ENCODE results near the gene FAM185A. TPM values are rescaled to one million over a fixed set of nuclear protein-coding genes. Genes with fewer than 3 reads are reported as not detected.
"Not testable (repeated sequence)": the region's sequence is repeated elsewhere in the genome, so short reads cannot be mapped to it uniquely, and the experiment has no call there.

The FAM185A gene
- total RNA-seq, 2 donors from 2014 or later = 7.0 to 8.3 TPM

GRCh38 chr7:102745494-102746288 lies 3.1 kb upstream of the FAM185A start:
- Mint-ChIP-seq H3K27me3 (ENCODE audit: low read depth) (peaks cover 12% of the 10 kb centered on the region), H3K4me1 (ENCODE audit: low read depth) (peaks cover 16% of the 10 kb centered on the region)
- H3K27ac Mint-ChIP-seq; DNase-seq; H3K36me3 Mint-ChIP-seq (ENCODE audit: insufficient read depth in 2 of 2); H3K4me3 Mint-ChIP-seq; H3K9me3 Mint-ChIP-seq; ATAC-seq (replicated peaks in 1 of 2): not testable (repeated sequence)

GRCh38 chr7:102749445-102749786 lies 617 bp downstream of the FAM185A start:
- Mint-ChIP-seq H3K4me1 (ENCODE audit: low read depth) (peaks cover 16% of the 10 kb centered on the region), H3K4me3 (peak overlapping the region; percentile 82)
- not testable (repeated sequence) for H3K27me3 Mint-ChIP-seq (ENCODE audit: low read depth); H3K9me3 Mint-ChIP-seq; H3K27ac Mint-ChIP-seq; DNase-seq; ATAC-seq (replicated peaks in 1 of 2); H3K36me3 Mint-ChIP-seq (ENCODE audit: insufficient read depth in 2 of 2)

DNA sequence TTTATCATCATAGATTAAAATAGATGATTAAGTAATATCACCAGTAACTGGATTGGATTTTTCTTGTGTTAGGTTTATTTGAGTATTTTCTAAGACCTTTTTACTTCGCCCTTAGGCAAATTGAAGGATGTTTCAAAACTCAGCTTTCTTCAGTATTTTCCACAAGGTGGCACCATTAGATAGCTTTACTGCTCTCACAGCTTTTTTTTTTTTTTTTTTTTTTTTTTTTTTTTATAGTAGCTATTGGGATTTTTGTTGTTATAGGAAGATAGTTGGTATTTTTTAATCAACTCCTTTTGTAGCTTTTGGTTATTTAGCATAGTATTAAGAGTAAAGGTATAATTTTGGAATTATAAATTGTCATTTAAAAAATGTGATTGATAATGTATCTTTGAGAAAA lies 9.4 kb downstream of the FAM185A start:
- not testable (repeated sequence) for H3K36me3 Mint-ChIP-seq (ENCODE audit: insufficient read depth in 2 of 2); DNase-seq; H3K27ac Mint-ChIP-seq; H3K27me3 Mint-ChIP-seq (ENCODE audit: low read depth); H3K4me1 Mint-ChIP-seq (ENCODE audit: low read depth); H3K4me3 Mint-ChIP-seq; H3K9me3 Mint-ChIP-seq; ATAC-seq (replicated peaks in 1 of 2)

DNA sequence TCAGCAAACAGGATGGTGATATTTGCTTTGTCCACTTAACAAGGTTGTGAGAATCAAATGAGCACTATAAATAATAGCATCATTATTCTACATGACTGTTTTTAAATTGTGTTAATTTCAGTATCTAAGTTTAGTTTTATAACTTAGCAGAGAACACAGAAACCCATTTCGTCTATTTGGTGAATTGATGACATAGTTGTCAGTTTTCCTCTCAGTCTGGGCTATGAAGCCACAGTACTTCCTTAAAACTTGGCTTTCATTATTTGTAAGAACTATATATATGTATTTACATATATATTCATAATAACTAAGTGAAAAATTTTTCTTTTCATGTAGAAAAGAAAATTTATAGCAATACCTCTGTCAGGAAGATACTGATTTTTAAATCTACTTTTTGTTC lies 11.1 kb downstream of the FAM185A start:
- not testable (repeated sequence) for H3K27me3 Mint-ChIP-seq (ENCODE audit: low read depth); H3K27ac Mint-ChIP-seq; H3K4me1 Mint-ChIP-seq (ENCODE audit: low read depth); ATAC-seq (replicated peaks in 1 of 2); H3K36me3 Mint-ChIP-seq (ENCODE audit: insufficient read depth in 2 of 2); DNase-seq; H3K9me3 Mint-ChIP-seq; H3K4me3 Mint-ChIP-seq

GRCh38 chr7:102761234-102761633 lies 12.4 kb downstream of the FAM185A start:
- H3K27me3 Mint-ChIP-seq (ENCODE audit: low read depth); H3K27ac Mint-ChIP-seq; H3K4me1 Mint-ChIP-seq (ENCODE audit: low read depth); DNase-seq; H3K36me3 Mint-ChIP-seq (ENCODE audit: insufficient read depth in 2 of 2); H3K9me3 Mint-ChIP-seq; H3K4me3 Mint-ChIP-seq; ATAC-seq (replicated peaks in 1 of 2): not testable (repeated sequence)

DNA sequence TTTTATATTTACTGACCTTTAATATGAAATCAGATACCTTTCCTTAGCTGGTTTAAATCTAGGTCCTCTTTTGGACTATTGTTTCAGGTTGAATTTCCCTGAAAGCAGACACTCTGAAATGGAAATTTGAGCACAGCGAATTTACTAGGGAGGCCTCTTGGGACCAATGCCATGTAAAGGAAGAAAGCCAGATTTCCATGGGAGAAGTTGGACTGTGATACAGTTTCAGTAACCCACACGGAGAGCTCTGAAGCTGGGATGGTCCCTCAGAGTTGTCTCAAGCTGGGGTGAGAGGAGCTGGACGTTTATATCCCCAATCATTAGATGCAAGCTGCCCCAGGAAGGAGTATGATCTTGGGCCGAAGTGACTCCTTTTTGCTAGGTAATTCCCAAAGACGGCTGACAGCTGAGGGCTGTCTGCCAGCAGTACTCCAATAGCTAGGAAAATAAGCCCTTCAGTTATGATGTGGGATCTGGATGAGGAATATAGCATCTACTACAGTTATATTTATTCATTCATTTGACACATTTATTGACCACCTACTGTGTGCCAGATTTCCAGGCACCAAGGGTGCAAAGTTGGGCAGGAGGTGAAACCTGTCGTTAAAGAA lies 14.6 kb downstream of the FAM185A start:
- not testable (repeated sequence) for H3K36me3 Mint-ChIP-seq (ENCODE audit: insufficient read depth in 2 of 2); H3K27ac Mint-ChIP-seq; DNase-seq; ATAC-seq (replicated peaks in 1 of 2); H3K27me3 Mint-ChIP-seq (ENCODE audit: low read depth); H3K9me3 Mint-ChIP-seq; H3K4me3 Mint-ChIP-seq; H3K4me1 Mint-ChIP-seq (ENCODE audit: low read depth)

DNA sequence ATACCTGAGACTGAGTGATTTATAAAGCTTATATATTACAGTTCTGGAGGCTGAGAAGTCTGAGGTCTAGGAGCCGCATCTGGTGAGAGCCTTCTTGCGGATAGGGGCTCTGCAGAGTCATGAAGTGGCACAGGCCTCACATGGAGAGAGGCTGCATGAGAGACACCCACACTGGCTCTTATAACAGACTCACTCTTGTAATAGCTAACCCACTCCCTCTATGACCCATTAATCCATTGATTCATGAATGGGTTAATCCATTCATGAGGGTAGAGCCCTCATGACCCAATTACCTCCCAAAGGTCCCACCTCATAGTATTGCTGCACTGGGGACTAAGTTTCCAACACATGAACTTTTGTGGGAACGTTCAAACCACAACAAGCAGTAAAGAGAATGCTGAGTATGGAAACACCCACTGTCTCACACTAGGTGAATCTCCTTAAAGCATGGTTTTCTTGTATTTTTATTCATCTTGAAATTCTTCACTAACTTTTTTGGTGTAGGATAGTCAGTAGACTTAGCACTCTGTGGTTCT lies 20.9 kb downstream of the FAM185A start:
- not testable (repeated sequence) for ATAC-seq (replicated peaks in 1 of 2); DNase-seq; H3K4me3 Mint-ChIP-seq; H3K36me3 Mint-ChIP-seq (ENCODE audit: insufficient read depth in 2 of 2); H3K27ac Mint-ChIP-seq; H3K9me3 Mint-ChIP-seq; H3K27me3 Mint-ChIP-seq (ENCODE audit: low read depth); H3K4me1 Mint-ChIP-seq (ENCODE audit: low read depth)

DNA sequence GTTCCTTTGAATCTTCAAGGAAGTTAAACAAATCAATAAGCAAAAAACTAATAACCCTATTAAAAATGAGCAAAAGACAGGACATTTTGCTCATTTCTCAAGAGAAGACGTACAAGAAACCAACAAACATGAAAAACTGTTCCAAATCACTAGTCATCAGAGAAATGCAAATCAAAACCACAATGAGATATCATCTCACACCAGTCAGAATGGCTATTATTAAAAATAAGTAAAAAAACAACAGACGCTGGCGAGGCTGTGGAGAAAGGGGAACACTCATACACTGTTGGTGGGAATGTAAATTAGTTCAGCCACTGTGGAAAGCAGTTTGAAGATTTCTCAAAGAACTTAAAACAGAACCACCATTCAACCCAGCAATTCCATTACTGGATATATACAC lies 21.7 kb downstream of the FAM185A start:
- not testable (repeated sequence) for H3K27ac Mint-ChIP-seq, H3K9me3 Mint-ChIP-seq

GRCh38 chr7:102776217-102776616 lies 27.4 kb downstream of the FAM185A start:
- not testable (repeated sequence) for H3K9me3 Mint-ChIP-seq; H3K27me3 Mint-ChIP-seq (ENCODE audit: low read depth); H3K4me3 Mint-ChIP-seq; H3K4me1 Mint-ChIP-seq (ENCODE audit: low read depth); H3K27ac Mint-ChIP-seq; DNase-seq; ATAC-seq (replicated peaks in 1 of 2); H3K36me3 Mint-ChIP-seq (ENCODE audit: insufficient read depth in 2 of 2)

More for the DNA sequence above, 21.7 kb downstream of the FAM185A start:
- ATAC-seq (replicated peaks in 1 of 2); H3K36me3 Mint-ChIP-seq (ENCODE audit: insufficient read depth in 2 of 2); H3K4me1 Mint-ChIP-seq (ENCODE audit: low read depth); H3K4me3 Mint-ChIP-seq; DNase-seq; H3K27me3 Mint-ChIP-seq (ENCODE audit: low read depth): not testable (repeated sequence)

GRCh38 chr7:102778663-102779062 lies 29.9 kb downstream of the FAM185A start:
- H3K9me3 Mint-ChIP-seq; H3K4me1 Mint-ChIP-seq (ENCODE audit: low read depth); H3K27me3 Mint-ChIP-seq (ENCODE audit: low read depth); ATAC-seq (replicated peaks in 1 of 2); H3K27ac Mint-ChIP-seq; DNase-seq; H3K4me3 Mint-ChIP-seq: not testable (repeated sequence)
- peaks cover 2 to 11% of the 10 kb centered on the region in 2 donors for H3K36me3 Mint-ChIP-seq (ENCODE audit: insufficient read depth in 2 of 2)

DNA sequence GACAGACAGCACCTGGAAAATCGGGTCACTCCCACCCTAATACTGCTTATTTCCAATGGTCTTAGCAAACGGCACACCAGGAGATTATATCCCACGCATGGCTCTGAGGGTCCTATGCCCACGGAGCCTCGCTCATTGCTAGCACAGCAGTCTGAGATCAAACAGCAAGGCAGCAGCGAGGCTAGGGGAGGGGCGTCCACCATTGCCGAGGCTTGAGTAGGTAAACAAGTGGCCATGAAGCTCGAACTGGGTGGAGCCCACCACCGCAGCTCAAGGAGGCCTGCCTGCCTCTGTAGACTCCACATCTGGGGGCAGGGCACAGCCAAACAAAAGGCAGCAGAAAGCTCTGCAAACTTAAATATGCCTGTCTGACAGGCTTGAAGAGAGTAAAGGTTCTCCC lies 32.1 kb downstream of the FAM185A start:
- H3K9me3 Mint-ChIP-seq; H3K27me3 Mint-ChIP-seq (ENCODE audit: low read depth); H3K27ac Mint-ChIP-seq; H3K4me1 Mint-ChIP-seq (ENCODE audit: low read depth); H3K4me3 Mint-ChIP-seq; DNase-seq; ATAC-seq (replicated peaks in 1 of 2): not testable (repeated sequence)
- peaks cover 2 to 11% of the 10 kb centered on the region in 2 donors for H3K36me3 Mint-ChIP-seq (ENCODE audit: insufficient read depth in 2 of 2)

GRCh38 chr7:102788770-102789169 lies 40.0 kb downstream of the FAM185A start:
- ATAC-seq (replicated peaks in 1 of 2); H3K9me3 Mint-ChIP-seq; DNase-seq; H3K27me3 Mint-ChIP-seq (ENCODE audit: low read depth); H3K4me3 Mint-ChIP-seq; H3K36me3 Mint-ChIP-seq (ENCODE audit: insufficient read depth in 2 of 2); H3K27ac Mint-ChIP-seq; H3K4me1 Mint-ChIP-seq (ENCODE audit: low read depth): not testable (repeated sequence)

DNA sequence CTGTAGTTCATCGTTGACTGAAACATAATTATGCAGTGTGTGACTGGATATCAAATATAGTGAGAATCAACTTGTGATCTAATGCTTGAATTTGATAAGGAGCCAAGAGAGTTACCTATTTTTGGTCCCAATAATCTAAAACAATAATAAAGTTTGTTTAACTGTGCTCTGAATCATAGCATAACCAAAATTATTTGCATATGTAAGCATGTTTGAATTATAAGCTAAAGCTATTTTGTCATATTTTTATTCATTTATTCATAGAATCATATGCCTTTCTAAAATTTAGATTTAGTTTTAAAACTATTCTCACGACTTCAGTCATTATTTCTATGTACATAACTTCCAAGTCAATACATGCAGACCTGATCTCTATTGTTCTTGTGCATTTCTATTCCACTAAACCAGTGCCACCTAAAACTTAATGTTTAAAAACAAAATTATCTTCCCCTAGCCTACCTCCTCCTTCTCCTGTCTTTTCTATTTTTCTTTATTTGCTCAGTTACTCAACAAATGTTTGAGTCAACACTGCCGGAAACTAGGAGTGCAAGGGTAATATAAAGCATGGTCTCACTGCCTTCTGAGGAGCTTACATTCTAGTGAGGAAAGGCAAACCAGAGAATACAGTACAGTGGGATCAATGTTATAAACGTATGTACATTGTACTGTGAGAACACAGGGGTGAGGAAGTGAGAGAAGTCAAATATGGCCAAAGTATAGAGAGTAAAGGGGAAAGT lies 41.7 kb downstream of the FAM185A start:
- not testable (repeated sequence) for H3K36me3 Mint-ChIP-seq (ENCODE audit: insufficient read depth in 2 of 2); H3K9me3 Mint-ChIP-seq; H3K4me3 Mint-ChIP-seq; H3K4me1 Mint-ChIP-seq (ENCODE audit: low read depth); DNase-seq; ATAC-seq (replicated peaks in 1 of 2); H3K27ac Mint-ChIP-seq; H3K27me3 Mint-ChIP-seq (ENCODE audit: low read depth)
